ENCODE results near the gene TSHZ2. TPM values are rescaled to one million over a fixed set of nuclear protein-coding genes. Genes with fewer than 3 reads are reported as not detected.

TSHZ2 gene
- total and polyA plus RNA-seq, 9 of the 15 experiments (the other 6 are each of a cell fraction or from before 2014, with no cell fraction given) = 0.03 to 0.20 (median 0.05) TPM; not detected in 4

DNA sequence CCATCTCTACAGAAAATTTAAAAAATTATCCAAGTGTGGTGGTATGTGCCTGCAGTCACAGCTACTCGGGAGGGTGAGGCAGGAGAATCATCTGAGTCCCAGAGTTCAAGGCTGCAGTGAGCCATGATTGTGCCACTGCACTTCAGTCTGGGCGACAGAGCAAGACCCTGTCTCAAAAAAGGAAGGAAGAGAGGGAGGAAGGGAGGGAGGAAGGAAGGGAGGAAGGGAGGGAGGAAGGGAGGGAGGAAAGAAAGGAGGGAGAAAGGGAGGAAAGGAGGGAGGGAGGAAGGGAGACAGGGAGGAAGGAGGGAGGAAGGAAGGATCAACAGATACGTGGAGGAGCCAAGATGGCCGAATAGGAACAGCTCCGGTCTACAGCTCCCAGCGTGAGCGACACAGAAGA, 531.4 kb downstream of the TSHZ2 start (continued):
- 0 out of 4 replicates have a peak, but pooled peaks of 1 of the 2 experiments have one; percentile 24 for TF ChIP-seq HDAC1 (IDR thresholded peaks at IDR 0.05)
- TF ChIP-seq ZBTB26 (CRISPR knock-in tag; IDR thresholded peaks at IDR 0.05) = peak; percentile 77; the same call in 1 of the 2 replicates
- TF ChIP-seq TRIM24 (IDR thresholded peaks at IDR 0.05) = no peak
- 0 out of 4 replicates have a peak, but pooled peaks of 1 of the 2 experiments have one; percentile 35 for TF ChIP-seq MLLT1 (IDR thresholded peaks at IDR 0.05)
- TF ChIP-seq EHMT2 (IDR thresholded peaks at IDR 0.05) = peak; percentile 84
- TF ChIP-seq, protein P1, sequence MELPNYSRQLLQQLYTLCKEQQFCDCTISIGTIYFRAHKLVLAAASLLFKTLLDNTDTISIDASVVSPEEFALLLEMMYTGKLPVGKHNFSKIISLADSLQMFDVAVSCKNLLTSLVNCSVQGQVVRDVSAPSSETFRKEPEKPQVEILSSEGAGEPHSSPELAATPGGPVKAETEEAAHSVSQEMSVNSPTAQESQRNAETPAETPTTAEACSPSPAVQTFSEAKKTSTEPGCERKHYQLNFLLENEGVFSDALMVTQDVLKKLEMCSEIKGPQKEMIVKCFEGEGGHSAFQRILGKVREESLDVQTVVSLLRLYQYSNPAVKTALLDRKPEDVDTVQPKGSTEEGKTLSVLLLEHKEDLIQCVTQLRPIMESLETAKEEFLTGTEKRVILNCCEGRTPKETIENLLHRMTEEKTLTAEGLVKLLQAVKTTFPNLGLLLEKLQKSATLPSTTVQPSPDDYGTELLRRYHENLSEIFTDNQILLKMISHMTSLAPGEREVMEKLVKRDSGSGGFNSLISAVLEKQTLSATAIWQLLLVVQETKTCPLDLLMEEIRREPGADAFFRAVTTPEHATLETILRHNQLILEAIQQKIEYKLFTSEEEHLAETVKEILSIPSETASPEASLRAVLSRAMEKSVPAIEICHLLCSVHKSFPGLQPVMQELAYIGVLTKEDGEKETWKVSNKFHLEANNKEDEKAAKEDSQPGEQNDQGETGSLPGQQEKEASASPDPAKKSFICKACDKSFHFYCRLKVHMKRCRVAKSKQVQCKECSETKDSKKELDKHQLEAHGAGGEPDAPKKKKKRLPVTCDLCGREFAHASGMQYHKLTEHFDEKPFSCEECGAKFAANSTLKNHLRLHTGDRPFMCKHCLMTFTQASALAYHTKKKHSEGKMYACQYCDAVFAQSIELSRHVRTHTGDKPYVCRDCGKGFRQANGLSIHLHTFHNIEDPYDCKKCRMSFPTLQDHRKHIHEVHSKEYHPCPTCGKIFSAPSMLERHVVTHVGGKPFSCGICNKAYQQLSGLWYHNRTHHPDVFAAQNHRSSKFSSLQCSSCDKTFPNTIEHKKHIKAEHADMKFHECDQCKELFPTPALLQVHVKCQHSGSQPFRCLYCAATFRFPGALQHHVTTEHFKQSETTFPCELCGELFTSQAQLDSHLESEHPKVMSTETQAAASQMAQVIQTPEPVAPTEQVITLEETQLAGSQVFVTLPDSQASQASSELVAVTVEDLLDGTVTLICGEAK (IDR thresholded peaks at IDR 0.05) = peak; percentile 21; the same call in 1 of the 2 replicates
- TF ChIP-seq, protein P1 (CRISPR knock-in tag; IDR thresholded peaks at IDR 0.05) = no peak
- peak; percentile 7 for TF ChIP-seq TAF9B (IDR thresholded peaks at IDR 0.05; ENCODE audit: partially characterized antibody)
- TF ChIP-seq NFRKB (IDR thresholded peaks at IDR 0.05; ENCODE audit: low read depth) = peak; percentile 89
- TF ChIP-seq SMAD2 (IDR thresholded peaks at IDR 0.05; ENCODE audit: low read depth, low read length) = no peak
- peak; percentile 66; the same call in 1 of the 2 replicates for TF ChIP-seq HDGF (IDR thresholded peaks at IDR 0.05)
- peak; percentile 81; the same call in 1 of the 2 replicates for TF ChIP-seq HBP1 (CRISPR knock-in tag; IDR thresholded peaks at IDR 0.05)
- TF ChIP-seq YY1 (IDR thresholded peaks at IDR 0.05; ENCODE audit: borderline replicate concordance in 1 of 3, control insufficient read depth in 1 of 3, extremely low read depth in 1 of 3, insufficient read depth in 3 of 3, insufficient read length in 1 of 3, insufficient replicate concordance in 2 of 3, low read depth in 1 of 3, low read length in 2 of 3) = peak in 1 of 3 experiments; percentile 51
